SK-N-SH treated with all-trans-retinoic acid at 6 μM for 48 hours (cell line): Measurements from ENCODE around the gene CCDC107.

Experiments
- ATAC-seq: fragments of 200-7000 bp; cut with Tn5 transposase; 3 replicates; pipeline ENCODE4 v1.9.1; 2020; ENCODE audit warnings: mild to moderate bottlenecking, moderate library complexity
- ARNTL ChIP-seq: fragments of 450-650 bp; formaldehyde crosslinking; IDR thresholded peaks from 2 replicates; pipeline ENCODE4 v1.5.0; 2020; ENCODE audit warnings: low read depth, mild to moderate bottlenecking, moderate library complexity, borderline replicate concordance
- BACH2 ChIP-seq: fragments of 250-450 bp; sonication (Bioruptor Pico); IDR thresholded peaks from 2 replicates; pipeline ENCODE4 v1.9.0; 2021; ENCODE audit warnings: mild to moderate bottlenecking, borderline replicate concordance
- CSDC2 ChIP-seq: fragments of 250-450 bp; sonication (Bioruptor Pico); IDR thresholded peaks from 2 replicates; pipeline ENCODE4 v1.5.0; 2020; ENCODE audit warnings: mild to moderate bottlenecking, moderate library complexity
- ESRRG ChIP-seq: fragments of 250-450 bp; sonication (Bioruptor Pico); IDR thresholded peaks from 2 replicates; pipeline ENCODE4 v1.6.1; 2021; ENCODE audit warnings: mild to moderate bottlenecking
- GLIS3 ChIP-seq: fragments of 250-450 bp; sonication (Bioruptor Pico); IDR thresholded peaks from 2 replicates; pipeline ENCODE4 v1.5.0; 2020; ENCODE audit warnings: mild to moderate bottlenecking, moderate library complexity
- ISL1 ChIP-seq: fragments of 250-450 bp; sonication (Bioruptor Pico); IDR thresholded peaks from 2 replicates; pipeline ENCODE4 v2.1.2; 2022; ENCODE audit warnings: mild to moderate bottlenecking, moderate library complexity
- OSR1 ChIP-seq: fragments of 250-450 bp; sonication (Bioruptor Pico); IDR thresholded peaks from 2 replicates; pipeline ENCODE4 v1.8.0; 2022; ENCODE audit warnings: moderate library complexity, mild to moderate bottlenecking, inconsistent platforms
- PPARA ChIP-seq: fragments of 250-450 bp; sonication (Bioruptor Pico); IDR thresholded peaks from 2 replicates; pipeline ENCODE4 v1.5.0; 2020; ENCODE audit warnings: mild to moderate bottlenecking, borderline replicate concordance
- RARB ChIP-seq: fragments of 250-450 bp; sonication (Bioruptor Pico); IDR thresholded peaks from 2 replicates; pipeline ENCODE4 v1.8.0; 2021; ENCODE audit warnings: mild to moderate bottlenecking, moderate library complexity
- TCF4 ChIP-seq: fragments of 250-450 bp; sonication (Bioruptor Pico); IDR thresholded peaks from 2 replicates; pipeline ENCODE4 v1.8.0; 2021; ENCODE audit warnings: mild to moderate bottlenecking, moderate library complexity, borderline replicate concordance
- TOX ChIP-seq: fragments of 250-450 bp; sonication (Bioruptor Pico); IDR thresholded peaks from 2 replicates; pipeline ENCODE4 v1.8.0; 2021; ENCODE audit warnings: mild to moderate bottlenecking, moderate library complexity, borderline replicate concordance
- ZC3H10 ChIP-seq: fragments of 250-450 bp; sonication (Bioruptor Pico); IDR thresholded peaks from 2 replicates; pipeline ENCODE4 v1.5.1; 2021; ENCODE audit warnings: mild to moderate bottlenecking, moderate library complexity
- ZFP3 ChIP-seq: fragments of 250-450 bp; sonication (Bioruptor Pico); IDR thresholded peaks from 2 replicates; pipeline ENCODE4 v1.5.0; 2020; ENCODE audit warnings: mild to moderate bottlenecking, moderate library complexity
- ZFP30 ChIP-seq: fragments of 450-650 bp; formaldehyde crosslinking; IDR thresholded peaks from 2 replicates; pipeline ENCODE4 v1.5.0; 2022; ENCODE audit warnings: mild to moderate bottlenecking, moderate library complexity
- ZNF565 ChIP-seq: fragments of 450-650 bp; formaldehyde crosslinking; conservative IDR thresholded peaks from 2 replicates; pipeline ENCODE4 v1.5.0; 2020; ENCODE audit warnings: low read depth, mild to moderate bottlenecking, moderate library complexity
- ZNF8 ChIP-seq: fragments of 450-650 bp; formaldehyde crosslinking; IDR thresholded peaks from 2 replicates; pipeline ENCODE4 v1.5.0; 2020; ENCODE audit warnings: mild to moderate bottlenecking, moderate library complexity
- TF ChIP-seq, protein P1 (sequence below): fragments of 250-450 bp; sonication (Bioruptor Pico); IDR thresholded peaks from 2 replicates; pipeline ENCODE4 v1.8.0; 2020; ENCODE audit warnings: mild to moderate bottlenecking, moderate library complexity, borderline replicate concordance
- TF ChIP-seq, protein P2 (sequence below): fragments of 250-450 bp; sonication (Bioruptor Pico); IDR thresholded peaks from 2 replicates; pipeline ENCODE4 v1.5.0; 2020; ENCODE audit warnings: mild to moderate bottlenecking, moderate library complexity
- TF ChIP-seq, protein P3 (sequence below): fragments of 250-450 bp; sonication (Bioruptor Pico); IDR thresholded peaks from 2 replicates; pipeline ENCODE4 v1.5.1; 2021; ENCODE audit warnings: mild to moderate bottlenecking, moderate library complexity
- TF ChIP-seq, protein P4 (sequence below): fragments of 250-450 bp; sonication (Bioruptor Pico); IDR thresholded peaks from 2 replicates; pipeline ENCODE4 v1.8.0; 2021; ENCODE audit warnings: low read depth, mild to moderate bottlenecking, moderate library complexity, borderline replicate concordance

CCDC107 gene

DNA sequence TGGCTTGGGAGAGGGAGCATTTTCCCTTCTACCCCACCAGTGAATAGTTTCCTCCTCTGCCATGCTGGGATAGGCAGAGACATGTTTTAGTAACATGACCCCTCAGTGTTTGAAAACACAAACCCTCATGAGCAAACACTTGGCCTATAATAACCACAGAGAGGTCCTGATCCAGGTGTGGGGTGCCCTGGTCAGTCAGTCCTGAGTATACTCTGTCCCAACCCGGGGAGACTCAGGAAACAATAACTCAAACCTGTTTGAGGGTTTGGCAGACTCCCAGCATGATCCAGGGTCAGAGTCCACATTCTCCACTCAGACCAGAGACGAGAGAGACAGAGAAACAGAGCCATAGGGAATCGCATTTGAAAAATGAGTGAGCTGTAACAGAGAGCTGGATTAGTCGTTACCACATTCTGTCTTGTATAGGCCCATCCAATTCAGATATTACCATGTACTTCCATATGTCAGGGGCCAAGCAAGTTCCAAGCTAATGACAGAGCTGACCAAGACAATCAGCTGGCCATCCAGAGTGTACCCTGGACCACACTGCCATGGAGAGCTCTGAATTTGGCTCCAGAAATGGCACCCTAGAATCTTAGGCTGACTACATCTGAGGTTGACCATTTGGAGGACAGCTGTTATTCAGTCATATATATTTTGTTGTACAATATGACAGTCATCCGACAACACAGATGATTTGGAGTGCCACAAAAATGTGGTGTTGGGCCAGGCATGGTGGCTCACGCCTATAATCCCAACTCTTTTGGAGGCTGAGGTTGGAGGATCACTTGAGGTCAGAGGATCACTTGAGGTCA lies 11.4 kb downstream of the CCDC107 start:
- TF ChIP-seq, protein P1, sequence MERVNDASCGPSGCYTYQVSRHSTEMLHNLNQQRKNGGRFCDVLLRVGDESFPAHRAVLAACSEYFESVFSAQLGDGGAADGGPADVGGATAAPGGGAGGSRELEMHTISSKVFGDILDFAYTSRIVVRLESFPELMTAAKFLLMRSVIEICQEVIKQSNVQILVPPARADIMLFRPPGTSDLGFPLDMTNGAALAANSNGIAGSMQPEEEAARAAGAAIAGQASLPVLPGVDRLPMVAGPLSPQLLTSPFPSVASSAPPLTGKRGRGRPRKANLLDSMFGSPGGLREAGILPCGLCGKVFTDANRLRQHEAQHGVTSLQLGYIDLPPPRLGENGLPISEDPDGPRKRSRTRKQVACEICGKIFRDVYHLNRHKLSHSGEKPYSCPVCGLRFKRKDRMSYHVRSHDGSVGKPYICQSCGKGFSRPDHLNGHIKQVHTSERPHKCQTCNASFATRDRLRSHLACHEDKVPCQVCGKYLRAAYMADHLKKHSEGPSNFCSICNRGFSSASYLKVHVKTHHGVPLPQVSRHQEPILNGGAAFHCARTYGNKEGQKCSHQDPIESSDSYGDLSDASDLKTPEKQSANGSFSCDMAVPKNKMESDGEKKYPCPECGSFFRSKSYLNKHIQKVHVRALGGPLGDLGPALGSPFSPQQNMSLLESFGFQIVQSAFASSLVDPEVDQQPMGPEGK (CRISPR knock-in tag), result no peak
- no peak for TF ChIP-seq GLIS3 (CRISPR knock-in tag)
- no peak for TF ChIP-seq ZFP30
- TF ChIP-seq CSDC2 (CRISPR knock-in tag), result no peak
- TF ChIP-seq, all 23 proteins: peak for 0
- ATAC-seq, result peak; percentile 41

DNA sequence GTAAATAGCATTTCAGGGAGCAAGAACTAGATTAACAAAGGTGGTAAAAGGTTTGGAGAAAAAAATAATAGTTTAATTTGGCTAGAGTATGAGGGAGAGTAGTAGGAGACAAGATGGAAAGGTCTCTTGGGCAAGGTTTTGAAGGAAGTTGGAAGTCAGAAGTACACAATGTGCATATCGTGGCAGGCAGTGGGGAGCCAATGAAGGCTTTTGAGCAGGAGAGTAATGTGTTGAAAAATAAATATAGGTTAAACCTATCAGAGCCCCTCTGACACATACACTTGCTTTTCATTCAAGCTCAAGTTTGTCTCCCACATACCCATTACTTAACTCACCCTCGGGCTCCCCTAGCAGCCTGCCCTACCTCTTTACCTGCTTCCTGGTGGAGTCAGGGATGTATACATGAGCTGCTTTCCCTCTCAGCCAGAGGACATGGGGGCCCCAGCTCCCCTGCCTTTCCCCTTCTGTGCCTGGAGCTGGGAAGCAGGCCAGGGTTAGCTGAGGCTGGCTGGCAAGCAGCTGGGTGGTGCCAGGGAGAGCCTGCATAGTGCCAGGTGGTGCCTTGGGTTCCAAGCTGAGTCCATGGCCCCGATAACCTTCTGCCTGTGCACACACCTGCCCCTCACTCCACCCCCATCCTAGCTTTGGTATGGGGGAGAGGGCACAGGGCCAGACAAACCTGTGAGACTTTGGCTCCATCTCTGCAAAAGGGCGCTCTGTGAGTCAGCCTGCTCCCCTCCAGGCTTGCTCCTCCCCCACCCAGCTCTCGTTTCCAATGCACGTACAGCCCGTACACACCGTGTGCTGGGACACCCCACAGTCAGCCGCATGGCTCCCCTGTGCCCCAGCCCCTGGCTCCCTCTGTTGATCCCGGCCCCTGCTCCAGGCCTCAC lies 15.3 kb downstream of the CCDC107 start, which contains the start of gene CA9:
CA9 (plus strand) TSS at position 797 of the 893 bp plus-strand sequence; CDS start at position 829, 32 bp downstream.
- no peak for TF ChIP-seq ZFP3 (CRISPR knock-in tag)
- no peak for TF ChIP-seq GLIS3 (CRISPR knock-in tag)
- no peak for TF ChIP-seq BACH2 (CRISPR knock-in tag)
- TF ChIP-seq ZFP30, result no peak
- no peak for TF ChIP-seq PPARA (CRISPR knock-in tag)
- no peak for TF ChIP-seq RARB (CRISPR knock-in tag)

DNA sequence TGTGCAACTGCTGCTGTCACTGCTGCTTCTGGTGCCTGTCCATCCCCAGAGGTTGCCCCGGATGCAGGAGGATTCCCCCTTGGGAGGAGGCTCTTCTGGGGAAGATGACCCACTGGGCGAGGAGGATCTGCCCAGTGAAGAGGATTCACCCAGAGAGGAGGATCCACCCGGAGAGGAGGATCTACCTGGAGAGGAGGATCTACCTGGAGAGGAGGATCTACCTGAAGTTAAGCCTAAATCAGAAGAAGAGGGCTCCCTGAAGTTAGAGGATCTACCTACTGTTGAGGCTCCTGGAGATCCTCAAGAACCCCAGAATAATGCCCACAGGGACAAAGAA lies 15.9 kb downstream of the CCDC107 start:
- no peak for TF ChIP-seq ZC3H10
- no peak for TF ChIP-seq ZNF565
- no peak for TF ChIP-seq PPARA (CRISPR knock-in tag)
- TF ChIP-seq CSDC2 (CRISPR knock-in tag), result no peak
- TF ChIP-seq, protein P2, sequence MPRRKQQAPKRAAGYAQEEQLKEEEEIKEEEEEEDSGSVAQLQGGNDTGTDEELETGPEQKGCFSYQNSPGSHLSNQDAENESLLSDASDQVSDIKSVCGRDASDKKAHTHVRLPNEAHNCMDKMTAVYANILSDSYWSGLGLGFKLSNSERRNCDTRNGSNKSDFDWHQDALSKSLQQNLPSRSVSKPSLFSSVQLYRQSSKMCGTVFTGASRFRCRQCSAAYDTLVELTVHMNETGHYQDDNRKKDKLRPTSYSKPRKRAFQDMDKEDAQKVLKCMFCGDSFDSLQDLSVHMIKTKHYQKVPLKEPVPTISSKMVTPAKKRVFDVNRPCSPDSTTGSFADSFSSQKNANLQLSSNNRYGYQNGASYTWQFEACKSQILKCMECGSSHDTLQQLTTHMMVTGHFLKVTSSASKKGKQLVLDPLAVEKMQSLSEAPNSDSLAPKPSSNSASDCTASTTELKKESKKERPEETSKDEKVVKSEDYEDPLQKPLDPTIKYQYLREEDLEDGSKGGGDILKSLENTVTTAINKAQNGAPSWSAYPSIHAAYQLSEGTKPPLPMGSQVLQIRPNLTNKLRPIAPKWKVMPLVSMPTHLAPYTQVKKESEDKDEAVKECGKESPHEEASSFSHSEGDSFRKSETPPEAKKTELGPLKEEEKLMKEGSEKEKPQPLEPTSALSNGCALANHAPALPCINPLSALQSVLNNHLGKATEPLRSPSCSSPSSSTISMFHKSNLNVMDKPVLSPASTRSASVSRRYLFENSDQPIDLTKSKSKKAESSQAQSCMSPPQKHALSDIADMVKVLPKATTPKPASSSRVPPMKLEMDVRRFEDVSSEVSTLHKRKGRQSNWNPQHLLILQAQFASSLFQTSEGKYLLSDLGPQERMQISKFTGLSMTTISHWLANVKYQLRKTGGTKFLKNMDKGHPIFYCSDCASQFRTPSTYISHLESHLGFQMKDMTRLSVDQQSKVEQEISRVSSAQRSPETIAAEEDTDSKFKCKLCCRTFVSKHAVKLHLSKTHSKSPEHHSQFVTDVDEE (CRISPR knock-in tag), result no peak
- TF ChIP-seq ZNF8 (CRISPR knock-in tag), result no peak
- TF ChIP-seq ISL1 (CRISPR knock-in tag), result no peak
- TF ChIP-seq BACH2 (CRISPR knock-in tag), result no peak
- TF ChIP-seq OSR1 (CRISPR knock-in tag), result no peak
- no peak for TF ChIP-seq TCF4
- no peak for TF ChIP-seq GLIS3 (CRISPR knock-in tag)
- no peak for TF ChIP-seq ZFP3 (CRISPR knock-in tag)
- TF ChIP-seq, protein P3, sequence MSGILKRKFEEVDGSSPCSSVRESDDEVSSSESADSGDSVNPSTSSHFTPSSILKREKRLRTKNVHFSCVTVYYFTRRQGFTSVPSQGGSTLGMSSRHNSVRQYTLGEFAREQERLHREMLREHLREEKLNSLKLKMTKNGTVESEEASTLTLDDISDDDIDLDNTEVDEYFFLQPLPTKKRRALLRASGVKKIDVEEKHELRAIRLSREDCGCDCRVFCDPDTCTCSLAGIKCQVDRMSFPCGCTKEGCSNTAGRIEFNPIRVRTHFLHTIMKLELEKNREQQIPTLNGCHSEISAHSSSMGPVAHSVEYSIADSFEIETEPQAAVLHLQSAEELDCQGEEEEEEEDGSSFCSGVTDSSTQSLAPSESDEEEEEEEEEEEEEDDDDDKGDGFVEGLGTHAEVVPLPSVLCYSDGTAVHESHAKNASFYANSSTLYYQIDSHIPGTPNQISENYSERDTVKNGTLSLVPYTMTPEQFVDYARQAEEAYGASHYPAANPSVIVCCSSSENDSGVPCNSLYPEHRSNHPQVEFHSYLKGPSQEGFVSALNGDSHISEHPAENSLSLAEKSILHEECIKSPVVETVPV (CRISPR knock-in tag), result no peak
- TF ChIP-seq ESRRG (CRISPR knock-in tag), result no peak
- TF ChIP-seq ARNTL (CRISPR knock-in tag), result no peak
- no peak for TF ChIP-seq ZFP30
- TF ChIP-seq, protein P4, sequence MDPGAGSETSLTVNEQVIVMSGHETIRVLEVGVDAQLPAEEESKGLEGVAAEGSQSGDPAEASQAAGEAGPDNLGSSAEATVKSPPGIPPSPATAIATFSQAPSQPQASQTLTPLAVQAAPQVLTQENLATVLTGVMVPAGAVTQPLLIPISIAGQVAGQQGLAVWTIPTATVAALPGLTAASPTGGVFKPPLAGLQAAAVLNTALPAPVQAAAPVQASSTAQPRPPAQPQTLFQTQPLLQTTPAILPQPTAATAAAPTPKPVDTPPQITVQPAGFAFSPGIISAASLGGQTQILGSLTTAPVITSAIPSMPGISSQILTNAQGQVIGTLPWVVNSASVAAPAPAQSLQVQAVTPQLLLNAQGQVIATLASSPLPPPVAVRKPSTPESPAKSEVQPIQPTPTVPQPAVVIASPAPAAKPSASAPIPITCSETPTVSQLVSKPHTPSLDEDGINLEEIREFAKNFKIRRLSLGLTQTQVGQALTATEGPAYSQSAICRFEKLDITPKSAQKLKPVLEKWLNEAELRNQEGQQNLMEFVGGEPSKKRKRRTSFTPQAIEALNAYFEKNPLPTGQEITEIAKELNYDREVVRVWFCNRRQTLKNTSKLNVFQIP, result no peak
- no peak for TF ChIP-seq TOX (CRISPR knock-in tag)
- no peak for ATAC-seq

More for the DNA sequence above, 15.3 kb downstream of the CCDC107 start, which contains the start of gene CA9:
- peak; percentile 51 for ATAC-seq
